Brain pericyte (primary cell): ENCODE measurements around the gene TSHZ3.

Experiments
- DNase-seq: peaks from one replicate; pipeline ENCODE4 v3.0.0-alpha.2; 2012; ENCODE audit warnings: low read depth, low spot score

TSHZ3 gene

DNA sequence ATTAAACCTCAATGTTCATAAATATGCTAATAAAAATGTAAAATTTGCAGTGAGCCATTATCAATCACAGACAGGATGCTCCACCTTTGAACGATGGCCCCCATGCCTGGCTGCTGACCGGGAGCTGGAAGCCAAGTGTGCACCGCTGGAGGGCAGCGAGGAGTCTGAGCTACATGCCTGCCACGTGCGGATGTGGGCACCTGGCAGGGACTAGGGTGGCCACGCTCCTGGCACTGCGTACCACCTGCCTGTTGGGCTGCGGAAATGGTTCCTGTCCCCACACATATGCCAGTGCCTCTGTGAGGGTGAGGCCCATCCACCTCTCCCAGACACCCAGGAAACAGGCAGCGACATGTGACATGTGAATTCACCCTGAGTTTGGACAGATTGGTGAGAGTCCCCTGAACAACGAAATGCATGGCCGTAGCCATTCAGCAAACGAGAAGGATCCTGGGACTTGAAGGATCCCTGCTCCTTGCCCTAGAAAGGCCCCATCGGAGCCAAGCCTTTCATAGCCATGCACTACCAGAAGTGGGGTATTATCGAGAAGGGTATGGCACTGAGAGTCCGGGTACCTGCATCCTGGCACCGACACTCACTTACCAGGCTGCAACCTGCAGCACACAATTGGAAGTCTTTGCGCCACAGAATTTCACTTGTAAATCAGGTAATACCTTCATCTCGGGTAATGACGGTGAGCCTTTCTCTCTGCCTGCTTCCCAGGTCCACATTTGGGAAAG is 35.8 kb downstream of the TSHZ3 start:
- no peak for DNase-seq

DNA sequence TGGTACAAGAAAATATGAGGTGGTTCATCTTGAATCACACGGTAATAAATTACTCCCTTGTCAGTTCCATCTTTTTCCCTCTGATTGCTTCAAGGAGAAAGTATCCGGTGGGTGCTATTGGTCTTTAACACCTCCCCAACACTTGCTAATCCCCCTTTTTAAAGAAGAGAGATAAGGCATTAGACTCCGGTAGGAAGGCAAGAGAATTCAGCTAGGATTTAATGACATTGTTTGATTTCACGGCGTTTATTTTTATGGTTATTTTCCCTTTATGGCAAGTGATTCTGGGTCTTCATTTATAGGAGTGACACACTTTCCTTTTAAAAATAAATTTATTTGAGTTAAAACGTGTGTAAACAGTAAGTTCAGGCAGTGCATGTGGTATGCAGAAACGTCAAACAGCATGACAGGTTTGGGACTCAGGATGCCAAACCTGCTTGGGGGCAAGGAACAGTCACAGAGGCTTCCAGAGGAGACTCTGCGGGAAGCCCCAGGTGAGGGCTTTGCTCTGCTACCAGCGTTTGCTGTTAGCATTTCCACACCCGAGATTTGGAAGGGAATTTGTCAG is 36.5 kb downstream of the TSHZ3 start:
- DNase-seq, result no peak

DNA sequence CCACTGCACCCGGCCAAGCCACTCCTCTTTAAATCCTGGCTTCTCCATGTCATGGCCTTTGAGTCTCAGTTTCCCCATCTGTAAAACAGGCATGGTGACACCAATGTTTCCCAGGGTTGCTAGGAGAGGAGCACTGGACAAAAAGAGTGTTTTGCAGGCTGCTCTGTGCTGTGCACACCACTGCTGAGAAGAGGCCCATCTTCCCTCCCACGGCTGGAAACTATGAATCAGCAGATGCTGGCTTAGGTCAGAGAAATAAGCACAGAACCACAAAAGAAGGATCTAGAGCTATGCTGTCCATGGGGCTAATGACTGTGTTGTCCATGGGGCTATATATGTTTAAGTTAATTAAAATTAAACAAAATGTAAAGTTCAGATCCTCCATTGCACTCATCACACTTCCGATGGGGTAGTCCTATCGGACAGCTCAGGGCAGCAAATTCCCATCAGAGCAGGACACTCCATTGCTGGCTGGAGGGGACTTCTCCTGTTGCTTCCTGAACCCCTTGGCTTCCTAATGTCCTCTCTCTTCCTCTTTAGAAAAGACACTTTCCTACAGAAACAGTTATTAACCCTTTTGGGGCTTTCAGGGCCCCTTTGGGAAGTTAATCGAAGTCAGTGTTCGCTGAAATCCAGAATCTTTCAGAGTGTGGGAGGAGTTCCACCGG is 37.1 kb downstream of the TSHZ3 start:
- no peak for DNase-seq

DNA sequence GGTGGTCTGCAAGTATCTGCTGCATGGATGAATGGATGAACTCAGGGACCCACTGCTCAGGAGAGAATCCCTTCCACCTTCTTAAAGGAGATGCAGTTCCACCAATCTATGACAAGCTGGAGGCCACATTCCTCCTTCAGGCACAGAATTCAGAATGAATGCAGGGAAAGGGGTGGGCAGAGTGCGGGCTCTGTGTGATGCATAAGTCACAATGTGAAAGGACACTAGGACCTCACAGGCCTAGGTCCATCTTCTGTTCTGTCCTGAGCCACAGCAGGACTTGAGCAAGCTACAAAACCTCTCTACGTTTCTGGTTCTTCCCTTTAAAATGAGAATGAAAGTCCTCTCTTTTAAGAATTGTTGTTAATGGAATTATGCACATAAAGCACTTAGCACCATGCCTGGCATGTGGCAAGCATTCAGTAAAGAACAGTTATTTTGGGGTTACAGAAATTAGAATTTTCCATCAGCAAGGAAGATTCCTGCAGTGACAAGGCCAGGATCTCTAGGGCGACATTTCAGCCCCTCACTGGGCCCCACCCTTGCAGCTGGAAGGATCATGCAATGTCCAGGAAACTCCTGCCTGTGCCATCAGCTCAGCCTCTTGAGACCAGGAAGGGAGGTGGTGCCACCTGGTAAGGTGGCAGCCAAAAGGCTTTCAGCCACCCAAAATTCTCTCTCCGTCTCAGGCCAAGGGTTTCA is 38.7 kb downstream of the TSHZ3 start:
- DNase-seq, result no peak

GRCh38 chr19:31308781-31309180 is 40.5 kb downstream of the TSHZ3 start:
- DNase-seq, result no peak

GRCh38 chr19:31307071-31307669 is 42.1 kb downstream of the TSHZ3 start:
- no peak for DNase-seq

DNA sequence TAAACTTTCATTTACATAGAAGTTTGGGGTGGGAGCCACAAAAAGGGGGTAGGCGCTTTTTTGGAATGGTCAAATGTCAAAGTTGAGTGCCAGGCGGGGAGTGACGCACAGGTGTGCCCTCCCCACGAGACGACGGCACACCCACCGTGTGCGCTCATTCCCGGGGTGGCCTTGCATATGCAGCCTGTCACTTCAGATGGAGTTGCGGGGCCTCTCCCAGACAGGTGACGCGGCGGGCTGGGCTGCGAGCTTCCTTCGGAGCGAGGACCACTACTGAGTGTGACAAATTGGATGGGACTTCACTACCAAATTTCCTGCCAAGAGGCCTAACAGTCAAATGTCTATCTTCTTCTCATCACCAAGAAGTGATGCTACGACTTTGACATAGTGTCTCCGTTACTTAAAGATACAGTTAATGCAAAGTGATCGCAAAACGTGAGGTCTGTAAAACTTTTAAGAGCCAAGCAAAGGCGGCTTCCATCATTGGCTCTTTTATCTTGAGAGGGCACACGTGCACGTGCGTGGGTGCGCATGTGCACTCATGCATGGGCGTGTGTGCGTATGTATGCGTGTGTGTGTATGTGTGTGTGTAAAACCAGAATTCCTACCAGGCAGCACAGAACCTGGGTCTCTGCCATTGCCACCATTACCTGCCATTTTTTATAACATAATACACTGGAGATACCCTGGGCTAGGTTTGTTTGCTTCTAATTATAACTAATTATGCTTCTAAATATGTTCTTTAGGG is 43.1 kb downstream of the TSHZ3 start:
- DNase-seq, result no peak

GRCh38 chr19:31304831-31305312 is 44.4 kb downstream of the TSHZ3 start:
- DNase-seq, result no peak

DNA sequence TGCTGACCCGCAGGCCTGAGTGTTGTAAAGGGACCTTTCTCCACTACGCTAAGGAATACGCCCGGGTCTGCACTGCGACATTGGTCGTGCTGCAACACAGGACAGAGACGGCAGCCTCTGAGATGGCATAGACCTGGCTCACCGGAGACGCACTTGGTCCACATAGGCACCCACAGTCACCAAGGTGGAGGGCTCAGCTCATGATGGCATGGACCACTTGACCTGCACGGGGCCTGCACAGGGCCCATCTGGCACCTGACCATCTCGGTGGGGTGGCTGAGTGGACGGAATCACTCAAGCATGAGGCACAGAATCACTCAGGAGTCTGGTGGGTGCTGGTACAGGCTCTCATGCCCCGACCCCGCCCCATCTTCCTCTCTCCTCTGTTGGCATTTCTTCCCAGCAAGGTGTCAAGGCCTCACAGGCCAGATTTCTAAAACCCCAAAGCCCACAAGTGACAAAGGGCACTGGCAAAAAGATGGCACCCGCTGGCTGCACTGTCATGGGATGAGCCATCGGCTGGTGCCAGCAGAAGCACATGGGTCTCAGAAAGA is 45.9 kb downstream of the TSHZ3 start:
- no peak for DNase-seq

DNA sequence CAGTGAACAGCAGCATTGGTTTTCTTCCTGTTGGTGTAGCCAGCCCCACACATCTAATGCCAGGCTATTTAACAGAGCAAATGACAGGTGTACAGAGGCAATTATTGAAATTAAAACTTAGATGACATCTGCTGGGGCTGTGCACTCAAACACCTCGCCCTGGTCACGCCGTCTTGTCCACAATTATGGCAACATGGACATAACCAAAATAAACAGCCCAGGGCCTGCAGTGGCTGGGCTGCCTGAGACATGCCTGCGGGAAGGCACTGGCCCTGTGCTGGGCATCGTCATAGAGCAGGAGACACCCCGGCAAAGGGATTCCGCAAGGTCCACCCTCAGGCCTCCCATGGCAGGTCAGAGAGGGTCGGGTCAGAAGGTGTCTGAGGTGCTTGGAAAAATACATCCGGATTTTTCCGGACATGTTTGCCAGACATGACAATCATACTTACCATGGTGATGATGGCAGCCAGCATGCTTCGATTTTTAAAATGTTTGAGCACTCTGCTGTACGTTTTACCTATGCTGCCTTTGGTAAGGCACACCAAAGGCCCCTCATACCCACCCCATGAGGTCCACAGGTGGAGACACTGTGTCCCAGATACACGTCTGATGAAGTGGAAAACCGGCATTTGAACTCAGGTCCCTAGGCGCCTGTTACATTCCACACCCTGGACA is 47.8 kb downstream of the TSHZ3 start:
- no peak for DNase-seq

GRCh38 chr19:31300422-31300821 is 48.8 kb downstream of the TSHZ3 start:
- DNase-seq, result no peak

- DNase-seq, result no peak
These were observed 49.6 kb downstream of the TSHZ3 start for GRCh38 chr19:31299665-31300064.

- no peak for DNase-seq
These were observed 51.2 kb downstream of the TSHZ3 start for GRCh38 chr19:31297991-31298390.

DNA sequence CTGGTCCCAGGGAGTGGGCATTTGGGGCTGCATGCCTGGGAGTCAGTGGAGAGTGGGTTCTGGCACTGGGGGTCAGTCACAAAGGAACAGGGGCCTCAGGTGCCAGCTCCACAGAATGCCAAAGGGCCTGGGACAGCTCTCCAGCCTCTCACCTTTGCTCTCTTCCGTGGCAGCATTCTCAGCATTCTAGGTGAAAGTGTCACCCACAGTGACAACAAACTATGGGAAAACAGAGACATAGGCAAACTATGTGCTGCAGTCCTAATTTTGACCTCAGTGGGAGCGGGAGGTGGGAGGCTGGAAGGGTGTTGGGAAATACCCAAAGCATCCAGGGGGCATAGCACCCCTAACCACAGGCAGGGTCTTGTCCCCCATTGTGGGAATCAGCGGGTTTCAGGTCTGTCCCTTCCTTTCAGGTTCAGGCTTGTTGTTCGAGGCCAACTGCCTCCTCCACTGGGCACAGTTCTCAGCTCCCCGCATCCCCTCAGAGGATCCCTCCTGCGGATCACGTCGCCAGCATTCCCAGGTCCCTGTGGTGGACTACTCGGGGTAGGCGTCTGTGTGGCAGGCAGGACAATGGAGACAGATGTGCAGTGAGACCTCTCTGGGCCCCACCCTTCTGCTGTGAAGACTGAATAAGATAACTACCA is 52.4 kb downstream of the TSHZ3 start:
- DNase-seq, result no peak

DNA sequence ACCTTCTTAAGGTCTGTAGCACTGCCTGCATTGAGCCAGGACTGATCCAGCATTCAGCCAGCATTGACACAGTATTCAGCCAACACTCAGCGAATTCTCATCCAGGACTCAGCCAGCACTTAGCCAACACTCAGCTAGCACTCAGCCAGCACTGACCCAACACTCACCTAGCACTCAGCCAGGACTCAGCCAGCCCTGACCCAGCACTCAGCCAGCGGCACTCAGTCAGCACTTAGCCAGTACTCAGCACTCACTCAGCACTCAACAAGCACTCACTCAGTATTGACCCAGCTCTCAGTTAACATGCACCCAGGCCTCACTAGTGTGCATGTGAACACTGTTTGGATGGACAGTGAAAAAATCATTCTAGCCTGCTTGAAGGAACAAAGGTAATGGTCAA is 55.0 kb downstream of the TSHZ3 start:
- no peak for DNase-seq

DNA sequence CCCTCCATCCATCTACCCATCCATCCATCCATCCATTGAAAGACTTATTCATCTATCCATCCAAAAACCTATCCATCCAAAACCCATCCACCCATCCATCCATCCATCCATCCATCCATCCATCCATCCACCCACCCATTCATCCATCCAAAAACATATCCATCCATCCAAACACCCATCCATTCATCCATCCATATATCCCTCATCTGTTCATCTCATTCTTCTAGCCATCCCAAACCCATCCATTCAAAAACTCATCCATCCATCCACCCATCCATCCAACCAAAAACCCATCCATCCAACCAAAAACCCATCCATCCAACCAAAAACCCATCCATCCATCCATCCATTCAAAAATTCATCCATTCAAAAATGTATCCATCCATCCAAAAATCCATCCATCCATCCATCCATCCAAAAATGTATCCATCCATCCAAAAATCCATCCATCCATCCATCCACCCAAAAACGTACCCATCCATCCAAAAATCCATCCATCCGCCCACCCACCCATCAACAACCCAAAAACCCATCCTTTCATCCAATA is 56.5 kb downstream of the TSHZ3 start:
- no peak for DNase-seq

- DNase-seq, result no peak
These were observed 58.2 kb downstream of the TSHZ3 start for GRCh38 chr19:31290931-31291590.

DNA sequence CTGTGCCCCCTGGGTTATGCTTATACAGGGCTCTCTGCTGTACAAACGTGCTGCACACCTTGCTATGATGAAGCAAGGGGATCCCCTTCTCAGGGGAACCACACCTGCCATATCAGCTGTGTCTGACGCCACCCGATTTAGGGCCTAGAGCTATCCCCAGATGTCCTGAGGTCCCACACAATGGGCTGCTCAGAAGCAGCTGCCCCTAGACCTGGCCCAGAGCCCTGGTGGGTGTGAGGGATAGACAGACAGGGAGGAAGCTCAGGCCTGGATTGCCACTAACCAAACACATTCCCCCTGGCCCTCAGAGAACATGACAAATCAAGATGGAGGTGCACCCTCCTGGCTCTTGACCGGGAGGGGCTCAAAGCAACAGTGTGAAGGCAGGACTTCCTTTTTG is 59.3 kb downstream of the TSHZ3 start:
- DNase-seq, result no peak

- DNase-seq, result no peak
These were observed 59.8 kb downstream of the TSHZ3 start for GRCh38 chr19:31289381-31289880.
